ENCODE data around the gene NDUFS6.

The NDUFS6 gene

GRCh38 chr5:1765880-1766235, 35.3 kb upstream of the NDUFS6 start:
- DNase-seq: no peak

GRCh38 chr5:1767524-1768282, 33.5 kb upstream of the NDUFS6 start:
- DNase-seq: no peak

- DNase-seq: no peak
Observed at GRCh38 chr5:1768283-1769000, 32.8 kb upstream of the NDUFS6 start.

- no peak for DNase-seq
Observed at GRCh38 chr5:1769017-1769640, 32.1 kb upstream of the NDUFS6 start.

DNA sequence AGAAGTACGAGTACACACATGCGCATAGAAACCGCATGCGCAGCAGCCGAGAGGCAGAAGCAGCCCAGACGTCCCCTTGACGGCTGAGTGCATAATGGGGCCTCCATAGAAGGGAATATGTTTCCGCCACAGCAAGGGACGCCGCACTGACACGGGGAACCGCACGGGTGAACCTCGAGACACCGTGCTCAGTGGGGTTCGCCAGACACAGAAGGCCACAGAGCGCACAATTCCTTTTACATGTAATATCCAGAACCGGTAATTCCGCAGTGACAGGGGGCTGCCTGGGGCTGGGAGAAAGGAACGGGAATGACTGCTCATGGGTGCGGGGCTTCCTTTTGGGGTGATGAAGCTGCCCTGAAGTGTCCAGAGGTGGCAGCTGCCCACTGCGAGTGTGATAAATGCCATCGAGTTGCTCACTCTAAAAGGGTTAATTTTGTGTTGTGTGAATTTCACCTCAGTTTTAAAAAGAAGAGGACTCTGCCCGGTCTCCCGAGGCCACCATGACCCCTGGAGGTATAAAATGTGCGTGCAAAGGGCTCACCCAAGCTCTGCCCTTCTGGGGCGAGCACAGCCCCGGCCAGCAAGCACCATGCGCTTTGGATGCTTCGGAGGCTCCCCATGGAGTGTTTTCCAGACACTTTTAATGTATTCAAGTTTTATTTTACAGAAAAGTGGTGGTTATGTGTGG, 31.3 kb upstream of the NDUFS6 start:
- no peak for DNase-seq

DNA sequence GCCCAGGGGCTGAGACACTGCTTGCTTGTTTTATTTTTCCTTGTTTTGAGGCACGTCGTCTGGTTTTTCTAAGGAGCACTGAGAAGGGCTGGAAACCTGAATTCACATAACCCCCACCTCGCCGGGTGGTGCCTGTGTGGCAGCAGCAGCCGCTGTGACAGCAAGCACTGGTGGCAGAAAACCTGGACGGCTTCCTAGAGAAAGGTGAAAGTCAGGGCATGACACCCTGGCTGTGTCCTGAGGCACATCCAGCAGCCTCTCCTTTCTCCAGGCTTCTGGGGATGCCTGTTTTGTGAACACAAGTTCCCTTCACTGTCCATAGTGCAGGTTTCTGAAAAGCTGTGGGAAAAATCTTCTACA, 30.8 kb upstream of the NDUFS6 start:
- DNase-seq: no peak

- no peak for DNase-seq
Observed at GRCh38 chr5:1771149-1772065, 29.8 kb upstream of the NDUFS6 start.

- no peak for DNase-seq
Observed at GRCh38 chr5:1772634-1773033, 28.6 kb upstream of the NDUFS6 start.

GRCh38 chr5:1776831-1777230, 24.4 kb upstream of the NDUFS6 start:
- no peak for DNase-seq

GRCh38 chr5:1777281-1778137, 23.7 kb upstream of the NDUFS6 start:
- no peak for DNase-seq

DNA sequence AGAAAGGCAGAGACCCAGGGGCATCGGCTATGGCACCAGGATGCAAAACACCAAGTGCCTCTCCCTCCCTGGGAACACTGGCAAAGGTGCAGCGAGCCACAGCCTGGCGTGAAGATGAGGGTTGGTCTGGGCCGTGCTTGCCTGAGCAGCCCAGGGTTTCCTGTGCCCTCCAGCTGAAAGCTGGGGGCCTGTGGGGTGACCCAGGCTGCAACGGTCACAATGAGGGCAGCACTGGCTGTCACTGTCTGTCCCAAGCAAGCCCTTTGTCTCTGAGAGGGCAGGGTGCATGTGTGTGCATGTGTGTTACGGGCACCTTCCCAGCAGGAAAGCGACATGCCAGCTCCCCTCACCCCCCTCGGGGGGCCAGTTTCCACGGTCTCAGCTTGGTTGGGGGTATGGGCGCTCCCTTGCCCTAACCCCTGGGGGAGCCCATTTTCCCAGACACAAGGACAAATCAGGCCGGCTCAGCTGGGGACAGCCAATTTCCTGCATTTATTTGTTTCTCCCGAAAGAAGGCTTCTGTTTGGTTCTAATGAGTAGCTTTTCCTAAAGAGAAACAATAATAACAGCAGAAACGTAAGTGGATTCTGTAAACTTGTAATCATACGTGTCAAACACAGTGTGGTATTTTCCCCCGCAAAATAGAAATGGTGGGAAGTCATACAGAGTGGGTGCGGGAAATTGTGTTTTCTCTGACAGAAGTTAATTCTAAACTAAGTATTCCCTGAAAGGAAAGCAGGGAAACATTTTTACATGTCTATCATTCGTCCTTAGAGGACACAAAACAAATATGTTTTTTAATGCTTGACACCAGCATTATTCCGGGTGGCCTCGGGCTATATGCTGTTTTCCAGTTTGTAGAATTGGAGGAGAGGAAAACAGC, 22.8 kb upstream of the NDUFS6 start:
- no peak for DNase-seq

DNA sequence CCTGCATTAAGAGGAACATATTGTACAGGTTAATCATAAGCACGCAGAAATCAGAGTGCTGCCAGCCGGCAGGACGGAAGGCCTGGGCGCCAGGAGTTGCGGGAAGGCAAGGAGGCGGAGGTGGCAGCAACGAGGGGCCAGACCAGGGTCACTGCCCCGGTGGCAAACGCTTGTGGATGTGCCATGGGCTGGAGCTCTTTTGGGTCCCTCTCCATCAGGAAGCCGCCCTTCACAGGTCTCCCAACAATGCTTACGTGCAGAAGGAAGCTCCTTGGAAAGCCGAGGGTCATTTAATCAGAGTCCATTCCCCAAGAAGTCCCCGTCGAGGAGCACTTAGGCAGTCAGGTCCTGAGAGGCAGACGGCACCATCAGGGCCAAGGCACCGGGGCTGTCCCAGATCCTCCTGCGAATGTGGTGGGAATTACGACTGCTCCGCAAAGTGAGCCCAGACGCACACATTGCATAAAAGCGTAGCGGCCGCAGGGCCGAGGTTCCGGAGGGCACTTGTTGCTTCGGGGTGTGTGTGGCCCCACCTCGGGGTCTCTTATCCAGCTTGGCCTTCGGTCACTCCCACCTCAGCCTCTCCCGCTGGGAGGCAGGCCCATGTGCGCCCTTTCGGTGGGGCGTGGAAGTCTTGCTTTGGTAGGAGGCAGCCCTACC, 22.1 kb upstream of the NDUFS6 start:
- no peak for DNase-seq

DNA sequence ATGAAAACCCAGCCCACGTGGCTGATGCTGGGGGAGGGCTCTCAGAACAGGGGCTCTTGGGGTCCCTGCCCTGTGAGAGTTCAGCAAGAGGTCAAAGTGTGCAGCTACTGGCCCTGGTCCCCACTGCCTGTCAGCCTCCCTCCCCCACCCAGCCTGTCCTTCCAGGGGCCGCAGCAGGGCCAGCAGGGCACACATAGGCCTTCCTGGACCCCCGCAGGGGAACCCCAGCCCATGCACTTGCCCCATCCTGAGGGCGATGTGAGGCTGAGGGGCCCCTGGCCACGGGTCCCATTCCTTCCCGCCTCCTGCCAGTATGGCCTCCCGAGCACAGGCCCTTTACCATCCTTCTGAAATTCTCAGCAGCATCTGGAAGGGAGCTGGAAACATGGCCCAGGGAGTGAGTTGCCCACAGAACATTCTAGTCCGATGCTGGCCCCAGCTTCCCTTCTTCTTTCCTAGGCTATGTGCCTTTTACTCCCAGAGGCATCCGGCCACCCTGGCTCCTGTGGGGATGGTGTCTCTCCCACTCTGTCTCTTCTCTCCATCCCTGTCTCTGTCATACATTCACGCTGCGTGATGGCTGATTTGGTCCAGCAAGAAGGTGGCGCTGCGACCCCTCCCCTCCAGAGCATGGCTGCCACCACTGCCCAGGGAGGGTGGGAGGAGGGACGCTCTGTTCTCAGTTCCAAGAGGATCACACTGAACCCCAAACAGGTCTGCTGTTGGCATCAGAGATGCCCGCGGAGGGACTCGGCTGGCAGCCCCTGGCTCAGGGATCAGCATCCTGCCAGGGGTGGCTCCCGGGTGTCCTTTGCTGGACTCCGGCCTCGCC, 21.2 kb upstream of the NDUFS6 start:
- DNase-seq: no peak

DNA sequence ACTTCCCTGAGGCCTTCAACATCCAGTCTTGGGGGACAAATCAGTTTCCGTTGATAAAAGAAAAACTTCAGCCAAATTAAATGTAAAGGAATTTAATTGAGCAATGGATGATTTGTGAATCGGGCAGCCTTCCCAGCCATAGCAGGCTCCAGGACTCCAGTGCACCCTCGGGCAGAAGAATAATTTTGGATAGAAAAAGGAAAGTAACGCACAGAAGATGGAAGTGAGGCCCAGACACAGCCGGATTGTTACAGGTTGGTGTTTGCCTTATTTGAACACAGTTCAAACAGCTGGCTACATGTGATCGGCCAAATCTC, 20.6 kb upstream of the NDUFS6 start:
- DNase-seq: no peak

- no peak for DNase-seq
Observed at GRCh38 chr5:1781107-1781506, 20.1 kb upstream of the NDUFS6 start.

GRCh38 chr5:1781726-1782384, 19.4 kb upstream of the NDUFS6 start:
- no peak for DNase-seq

- no peak for DNase-seq
Observed at GRCh38 chr5:1782385-1783215, 18.6 kb upstream of the NDUFS6 start.

DNA sequence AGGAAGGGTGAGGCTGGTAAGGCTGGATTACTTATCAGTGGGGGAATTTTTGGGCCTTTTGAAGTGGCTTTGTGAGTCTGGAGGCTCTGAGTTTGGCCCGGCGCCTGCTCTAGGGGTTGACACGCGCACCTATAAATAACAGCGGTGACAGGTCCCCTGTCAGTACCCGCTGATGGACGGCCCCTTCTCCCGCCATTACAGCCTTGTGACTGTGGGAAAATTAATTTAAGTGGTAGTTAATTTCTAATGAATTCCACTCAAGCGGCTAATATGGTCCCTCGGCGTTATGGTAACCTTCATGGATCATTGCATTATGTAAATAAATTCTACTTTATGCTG, 18.0 kb upstream of the NDUFS6 start:
- no peak for DNase-seq

Data from activated CD4-positive, CD25-positive, alpha-beta regulatory T cell (primary cell).